Pancreas (tissue), 10 donors: ENCODE data around the gene SLC2A10. TPM values are rescaled to one million over a fixed set of nuclear protein-coding genes. Genes with fewer than 3 reads are reported as not detected.

ENCODE experiments used
- ATAC-seq, 4 donors: fragments of 200-7000 bp; cut with Tn5 transposase; one replicate each; pipeline versions ENCODE4 v1.8.0 to v1.9.1; 2020; ENCODE audit warnings: mild to moderate bottlenecking in 4 of 4, moderate library complexity in 4 of 4
- DNase-seq, 6 donors: peaks; one replicate each; pipeline ENCODE4 v3.0.0-alpha.2; 2020
- FAIRE-seq: peaks from 2 replicates; lab custom pipeline; 2012; peaks lifted over from hg19 to GRCh38; lab: Jason Lieb, UNC
- H3K27ac ChIP-seq, 4 donors: fragments of 200-600 bp; sonication (generic); 1 replicate in 3 of 4; 2 replicates in 1 of 4; pipeline versions ENCODE4 v1.5.0 to v1.8.0; 2020
- H3K27me3 ChIP-seq, 4 donors: fragments of 200-600 bp; one replicate each; pipeline ENCODE4 v1.8.0; 2021
- H3K36me3 ChIP-seq, 3 donors: fragments of 200-600 bp; sonication (generic) in 1 of 3; one replicate each; pipeline versions ENCODE4 v1.5.0 to v1.8.0; 2020 to 2021
- H3K4me1 ChIP-seq, 3 donors: fragments of 200-600 bp; one replicate each; pipeline ENCODE4 v1.8.0; 2021
- H3K4me3 ChIP-seq, 4 donors: fragments of 200-600 bp; sonication (generic) in 2 of 4; one replicate each; pipeline versions ENCODE4 v1.5.0 to v1.8.0; 2020 to 2021
- H3K9me3 ChIP-seq, 4 donors: fragments of 200-600 bp; one replicate each; pipeline ENCODE4 v1.8.0; 2021
- WGBS, 2 donors: extraction: QIAGEN DNeasy Blood & Tissue Kit; methylation state at CpG; one replicate each; pipeline ENCODE4 v1.1.7; 2013; 5-methylcytosine and 5-hydroxymethylcytosine counted together
- intact Hi-C, 3 donors: fragments of 100-400 bp; cut with DNase I; formaldehyde crosslinking; loops; one replicate each; pipeline versions ENCODE4 v1.11.1 to v1.14.2; 2022
- polyA plus RNA-seq, 2 donors: library from polyadenylated mRNA; stranded (reverse); fragments of 200-250 nt; gene quantifications; one replicate each; pipeline ENCODE4 v1.2.3, GENCODE V29; 2013
- total RNA-seq, 6 donors: library from RNA; stranded (reverse); fragmentation: NEBNext Ultra II Directional in 4 of 6; extraction: Animal tissue kit (Norgen Biotek cat#: 25700) in 4 of 6; gene quantifications; one replicate each; pipeline versions ENCODE4 v1.2.1 to v1.2.4, GENCODE V29; 2021 to 2023
- TF ChIP-seq, protein P1 (sequence below), 4 donors: fragments of 200-600 bp; sonication (generic) in 3 of 4; IDR thresholded peaks; one replicate each; pipeline versions ENCODE4 v1.5.0 to v1.8.0; 2021; ENCODE audit warnings: antibody characterized with exemption in 4 of 4
- donor health status: healthy with polysubstance abuse.
- donor health status: DM: no; HTN: no; CAD: no; lungs with moderate emphysema.
- donor health status: DM: no; HTN: no; CAD: no.
- donor health status: control.
- donor health status: control.
- donor health status: Bipolar disorder and iron deficiency.
- donor health status: DM: yes; HTN: yes; CAD: no.
- donor health status: DM: no; HTN: no; CAD: no.
- donor health status: DM: no; HTN: no; CAD: no.
- donor health status: DM: yes; HTN: yes; CAD: no.

The SLC2A10 gene
- total and polyA plus RNA-seq, 8 donors = 10.9 to 20.9 (median 13.8) TPM

DNA sequence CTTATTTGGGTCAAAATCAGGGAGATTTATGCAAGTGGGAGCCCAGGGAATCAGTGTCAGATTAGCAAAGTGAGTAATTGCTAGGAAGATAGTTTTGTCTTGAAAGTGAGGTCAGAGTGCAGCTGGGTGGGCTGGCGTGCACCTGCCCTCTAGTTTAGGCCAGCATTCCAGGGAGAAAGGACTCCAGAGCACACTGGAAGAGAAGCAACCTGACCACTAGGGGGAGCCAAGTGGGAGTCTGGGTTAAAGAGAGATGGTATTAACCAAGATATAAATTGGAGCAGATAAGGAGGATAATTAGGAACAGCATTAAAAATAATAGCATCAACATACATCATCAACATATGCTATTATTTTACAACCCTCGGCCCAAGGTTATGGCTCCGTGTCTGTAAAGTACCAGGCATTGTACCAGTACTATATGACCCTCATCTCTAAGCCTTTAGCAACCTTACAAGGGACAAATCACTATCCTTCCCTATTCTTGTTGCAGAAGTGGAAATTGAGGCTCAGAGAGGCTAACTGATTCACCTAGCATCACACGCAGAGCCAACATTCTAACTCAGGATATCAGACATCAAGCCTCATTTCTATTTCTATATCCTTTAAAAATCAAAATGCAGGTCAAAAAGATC, 57.8 kb downstream of the SLC2A10 start:
- no peak overlapping the region for H3K27ac ChIP-seq
- TF ChIP-seq, protein P1, sequence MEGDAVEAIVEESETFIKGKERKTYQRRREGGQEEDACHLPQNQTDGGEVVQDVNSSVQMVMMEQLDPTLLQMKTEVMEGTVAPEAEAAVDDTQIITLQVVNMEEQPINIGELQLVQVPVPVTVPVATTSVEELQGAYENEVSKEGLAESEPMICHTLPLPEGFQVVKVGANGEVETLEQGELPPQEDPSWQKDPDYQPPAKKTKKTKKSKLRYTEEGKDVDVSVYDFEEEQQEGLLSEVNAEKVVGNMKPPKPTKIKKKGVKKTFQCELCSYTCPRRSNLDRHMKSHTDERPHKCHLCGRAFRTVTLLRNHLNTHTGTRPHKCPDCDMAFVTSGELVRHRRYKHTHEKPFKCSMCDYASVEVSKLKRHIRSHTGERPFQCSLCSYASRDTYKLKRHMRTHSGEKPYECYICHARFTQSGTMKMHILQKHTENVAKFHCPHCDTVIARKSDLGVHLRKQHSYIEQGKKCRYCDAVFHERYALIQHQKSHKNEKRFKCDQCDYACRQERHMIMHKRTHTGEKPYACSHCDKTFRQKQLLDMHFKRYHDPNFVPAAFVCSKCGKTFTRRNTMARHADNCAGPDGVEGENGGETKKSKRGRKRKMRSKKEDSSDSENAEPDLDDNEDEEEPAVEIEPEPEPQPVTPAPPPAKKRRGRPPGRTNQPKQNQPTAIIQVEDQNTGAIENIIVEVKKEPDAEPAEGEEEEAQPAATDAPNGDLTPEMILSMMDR (IDR thresholded peaks at IDR 0.05) = peak; percentile 28 to 46 (median 37)
- WGBS, 2 donors = 56 to 73% methylated on average over 4 of the region's 4 CpGs
- H3K27me3 ChIP-seq = no peaks in the 10 kb centered on the region
- H3K4me1 ChIP-seq = no peaks in the 10 kb centered on the region
- FAIRE-seq (no peak), DNase-seq (no peak), ATAC-seq (peak in 1 of 4 donors; percentile 56)
- intact Hi-C loops = no loop called here
- no peaks in the 10 kb centered on the region for H3K36me3 ChIP-seq
- H3K9me3 ChIP-seq = no peaks in the 10 kb centered on the region
- no peak overlapping the region for H3K4me3 ChIP-seq

DNA sequence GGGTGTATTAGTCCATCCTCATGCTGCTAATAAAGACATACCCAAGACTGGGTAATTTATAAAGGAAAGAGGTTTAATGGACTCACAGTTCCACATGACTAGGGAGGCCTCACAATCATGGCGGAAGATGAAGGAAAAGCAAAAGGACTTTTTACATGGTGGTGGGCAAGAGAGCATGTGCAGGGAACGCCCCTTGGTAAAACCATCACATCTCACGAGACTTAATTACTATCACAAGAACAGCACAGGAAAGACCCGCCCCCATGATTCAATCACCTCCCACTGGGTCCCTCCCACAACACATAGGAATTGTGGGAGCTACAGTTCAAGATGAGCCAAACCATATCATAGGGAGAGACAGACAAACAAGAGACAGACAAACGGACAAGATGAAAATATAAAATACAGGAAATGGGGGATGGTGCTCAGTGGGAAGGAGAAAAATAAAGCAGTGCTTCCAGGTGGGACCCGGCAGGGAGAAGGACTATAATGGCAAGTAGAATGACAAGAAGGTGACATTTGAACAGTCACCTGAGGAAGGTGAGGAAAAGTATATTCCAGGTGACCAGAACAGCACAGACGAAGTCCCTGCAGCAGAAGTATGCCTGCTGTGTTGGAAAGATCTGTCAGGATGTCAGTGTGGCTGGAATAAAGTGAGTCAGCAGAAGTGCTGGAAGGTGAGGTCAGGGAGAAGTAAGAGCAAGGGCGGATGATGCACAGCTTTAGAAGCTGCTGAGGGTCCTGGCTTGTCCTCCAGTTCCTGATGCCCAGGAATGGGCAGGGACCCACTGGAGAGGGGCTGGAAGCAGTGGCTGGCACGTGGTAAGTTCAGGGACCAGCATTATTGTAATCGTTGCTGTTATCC, 61.1 kb downstream of the SLC2A10 start:
- DNase-seq (no peak), ATAC-seq (no peak), FAIRE-seq (no peak)
- Histone ChIP-seq H3K9me3 (no peaks in the 10 kb centered on the region), H3K27me3 (no peaks in the 10 kb centered on the region), H3K27ac (no peak overlapping the region), H3K4me1 (no peaks in the 10 kb centered on the region), H3K36me3 (no peaks in the 10 kb centered on the region), H3K4me3 (no peak overlapping the region)
- intact Hi-C loops = no loop called here
- TF ChIP-seq, protein P1 (IDR thresholded peaks at IDR 0.05) = no peak
- WGBS, 2 donors = 53 to 69% methylated on average over 10 of the region's 10 CpGs

DNA sequence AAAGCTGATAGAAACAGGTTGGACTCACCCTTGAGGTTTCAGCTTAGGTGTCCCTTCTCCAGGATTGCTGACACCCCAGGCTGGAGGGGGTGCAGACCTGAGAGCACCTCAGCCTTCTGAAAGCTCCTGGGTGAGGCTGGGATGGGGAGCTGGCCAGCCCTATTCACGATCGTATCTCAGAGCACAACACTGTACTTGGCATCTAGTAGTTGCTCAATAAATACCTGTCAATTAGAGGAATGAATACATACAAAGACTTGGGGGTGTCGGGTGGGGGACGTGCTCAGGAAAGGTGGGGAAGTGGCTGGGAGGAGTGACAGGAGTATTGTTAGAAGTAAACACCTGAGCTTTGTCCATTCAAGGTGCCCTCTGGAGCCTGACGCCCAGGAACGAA, 61.7 kb downstream of the SLC2A10 start:
- H3K27me3 ChIP-seq = no peaks in the 10 kb centered on the region
- TF ChIP-seq, protein P1 (IDR thresholded peaks at IDR 0.05) = no peak
- 59 to 68% methylated on average over 6 of the region's 6 CpGs for WGBS, 2 donors
- H3K4me3 ChIP-seq = no peak overlapping the region
- no peak overlapping the region for H3K27ac ChIP-seq
- FAIRE-seq (no peak), ATAC-seq (no peak), DNase-seq (no peak)
- no peaks in the 10 kb centered on the region for H3K36me3 ChIP-seq
- intact Hi-C loops = no loop called here
- H3K9me3 ChIP-seq = no peaks in the 10 kb centered on the region
- H3K4me1 ChIP-seq = no peaks in the 10 kb centered on the region

DNA sequence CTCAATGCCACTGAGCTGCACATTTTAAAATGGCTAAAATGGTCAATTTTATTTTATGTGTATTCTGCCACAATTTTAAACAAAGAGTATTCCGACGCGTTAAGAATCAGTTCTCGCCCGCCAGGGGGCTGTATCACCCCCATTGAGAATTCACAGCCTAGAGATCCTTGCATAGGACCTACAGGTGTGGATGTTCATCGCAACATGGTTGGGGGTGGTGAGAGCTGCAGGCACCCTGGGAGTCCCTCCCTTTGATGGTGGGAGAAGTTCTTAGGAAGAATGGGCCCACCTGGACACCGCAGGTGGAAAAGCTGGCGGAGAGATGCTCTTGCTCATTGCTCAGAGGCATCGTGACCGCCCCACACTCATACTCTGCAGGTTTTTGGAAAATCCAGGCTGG, 63.5 kb downstream of the SLC2A10 start:
- no peaks in the 10 kb centered on the region for H3K4me1 ChIP-seq
- H3K27ac ChIP-seq = no peak overlapping the region
- no peak overlapping the region for H3K4me3 ChIP-seq
- DNase-seq = no peak
- no peak for ATAC-seq
- intact Hi-C loops = no loop called here
- TF ChIP-seq, protein P1 (IDR thresholded peaks at IDR 0.05) = no peak
- no peaks in the 10 kb centered on the region for H3K36me3 ChIP-seq
- no peaks in the 10 kb centered on the region for H3K27me3 ChIP-seq
- no peaks in the 10 kb centered on the region for H3K9me3 ChIP-seq
- FAIRE-seq = no peak
- 42 to 53% methylated on average over 10 of the region's 10 CpGs for WGBS, 2 donors

DNA sequence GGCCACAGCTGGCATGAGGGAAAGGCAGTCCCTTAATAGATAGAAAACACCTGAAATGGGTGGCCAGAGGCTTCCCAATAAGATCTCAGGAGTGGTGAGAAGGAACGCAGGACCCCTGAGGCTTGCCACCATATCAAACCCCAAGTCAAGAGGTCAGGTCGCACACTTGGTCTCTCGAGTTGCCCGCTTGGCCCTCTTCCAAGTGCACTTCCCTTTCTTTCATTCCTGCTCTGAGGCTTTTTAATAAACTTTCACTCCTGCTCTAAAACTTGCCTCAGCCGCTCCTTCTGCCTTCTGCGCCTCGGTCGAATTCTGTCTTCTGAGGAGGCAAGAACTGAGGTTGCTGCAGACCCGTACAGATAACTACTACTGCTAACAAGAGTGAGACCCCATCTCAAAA, 64.2 kb downstream of the SLC2A10 start:
- ATAC-seq (no peak), DNase-seq (no peak), FAIRE-seq (no peak)
- H3K27ac ChIP-seq = no peak overlapping the region
- intact Hi-C loops = no loop called here
- H3K36me3 ChIP-seq = no peaks in the 10 kb centered on the region
- no peak overlapping the region for H3K4me3 ChIP-seq
- WGBS, 2 donors = 52 to 55% methylated on average over 9 of the region's 9 CpGs
- H3K9me3 ChIP-seq = no peaks in the 10 kb centered on the region
- H3K4me1 ChIP-seq = no peaks in the 10 kb centered on the region
- H3K27me3 ChIP-seq = no peaks in the 10 kb centered on the region
- TF ChIP-seq, protein P1 (IDR thresholded peaks at IDR 0.05) = no peak
